Hypothalamus (tissue), 51 donors: Measurements from ENCODE around the gene USP44.

Experiments used
- DNase-seq, 51 donors: peaks; one replicate each; lab custom pipeline; 2025; lab: John Stamatoyannopoulos, UW

Gene USP44

DNA sequence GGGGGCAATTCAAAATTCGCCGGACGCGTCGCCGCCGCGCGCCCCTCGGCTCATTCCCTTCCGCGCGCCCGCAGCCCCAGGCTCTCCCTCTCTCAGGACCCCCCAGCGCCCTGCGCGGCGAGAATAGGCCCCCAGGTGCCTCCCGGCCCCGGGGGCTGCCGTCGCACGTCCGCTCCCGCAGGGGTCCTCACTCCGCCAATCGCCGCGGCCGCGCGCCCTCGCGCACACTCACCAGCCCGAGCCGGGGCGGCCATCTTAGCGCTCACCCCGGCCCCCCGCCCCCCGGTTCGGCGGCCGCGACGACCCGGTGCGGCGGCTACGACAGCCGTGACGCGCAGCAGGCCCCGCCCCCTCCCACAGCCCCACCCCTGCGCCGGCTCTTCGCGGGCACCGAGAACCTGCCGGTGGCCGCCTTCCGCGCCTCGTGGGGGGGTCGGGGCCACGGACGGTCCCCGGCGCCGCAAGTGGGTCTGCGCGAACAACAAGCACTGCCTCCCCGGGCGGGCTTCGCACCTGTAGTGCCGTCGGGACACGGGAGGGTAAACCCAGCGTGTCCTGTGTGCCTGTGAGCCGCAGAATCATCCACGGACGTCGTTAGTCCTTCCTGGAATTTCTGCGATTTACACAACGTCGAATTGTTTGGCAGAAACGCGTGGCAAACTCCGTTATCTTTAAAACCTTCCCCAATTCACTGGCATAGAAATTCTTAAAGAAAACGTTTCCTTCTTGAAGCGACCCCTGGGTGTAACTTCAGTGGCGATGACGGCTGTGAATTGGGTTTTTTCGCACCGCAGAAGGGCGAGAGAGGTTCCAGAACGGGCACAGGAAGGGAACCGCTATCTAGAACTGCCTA is 2.5 kb downstream of the USP44 start:
- peak in 42 of 51 donors; percentile 6 to 77 (median 36) for DNase-seq

DNA sequence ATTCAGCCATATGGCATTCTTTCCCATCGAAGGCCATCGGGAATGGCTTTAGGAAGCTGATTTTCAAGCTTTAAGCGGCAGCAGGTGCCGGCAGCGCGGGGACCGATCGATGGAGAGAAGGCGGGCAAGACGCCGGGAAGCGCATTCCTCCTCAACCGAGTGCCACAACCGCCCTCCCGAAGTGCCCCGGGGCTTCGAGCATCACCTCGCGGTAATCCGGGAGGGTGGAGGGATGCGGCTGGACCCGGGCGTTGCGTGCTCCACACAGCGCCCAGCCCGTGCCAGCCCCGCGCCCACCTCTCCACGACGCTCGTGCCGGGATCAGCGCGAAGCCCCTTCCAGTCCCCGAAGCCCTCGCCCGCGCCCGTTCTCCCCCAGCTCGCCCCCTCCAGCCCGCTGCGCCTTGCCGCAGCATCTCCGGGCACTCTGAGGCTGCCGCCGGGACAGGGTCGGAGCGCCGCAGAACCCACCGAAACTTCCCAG is 3.2 kb downstream of the USP44 start:
- peak in 10 of 51 donors; percentile 4 to 44 (median 16) for DNase-seq

DNA sequence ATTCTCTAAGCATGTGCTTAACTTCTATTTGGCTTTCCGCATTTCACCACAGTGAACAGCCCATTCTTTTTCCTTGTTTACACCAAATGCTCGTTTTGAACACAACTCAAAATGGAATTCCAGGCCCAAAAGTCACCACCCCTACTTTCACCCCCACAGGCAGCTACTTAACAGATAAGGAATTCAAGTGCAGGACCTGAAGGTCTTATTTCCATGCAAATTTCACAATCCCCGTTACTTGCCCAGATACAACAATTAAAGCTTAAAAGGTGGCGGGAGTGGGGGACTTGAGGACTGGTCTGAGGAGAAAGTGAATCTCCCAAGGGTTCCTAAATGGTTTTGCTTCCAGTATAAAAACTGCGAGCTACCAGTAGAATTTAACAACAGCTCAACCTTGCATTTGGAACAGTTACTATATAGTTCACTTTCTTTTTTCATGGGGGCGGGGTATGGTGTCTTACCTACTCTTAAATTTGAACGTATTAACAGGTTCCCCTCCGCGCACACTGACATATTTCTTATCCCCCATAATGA is 3.7 kb downstream of the USP44 start:
- peak in 1 of 51 donors; percentile 7 for DNase-seq

DNA sequence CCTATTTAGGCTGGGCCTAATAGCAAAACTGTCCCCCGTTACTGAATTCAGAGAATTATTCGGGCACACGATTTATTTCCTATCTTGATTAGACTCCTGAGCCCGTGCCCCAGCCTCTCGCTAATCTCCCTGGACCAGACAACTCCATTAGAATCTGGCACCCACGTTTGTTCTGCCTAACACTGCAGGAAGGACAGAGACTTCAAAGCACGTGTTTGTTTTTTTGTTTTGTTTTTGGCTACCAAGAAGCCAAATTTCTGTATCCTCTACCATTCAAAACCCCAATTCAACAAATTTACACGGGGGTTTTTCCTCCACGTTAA is 4.8 kb downstream of the USP44 start:
- no peak for DNase-seq

DNA sequence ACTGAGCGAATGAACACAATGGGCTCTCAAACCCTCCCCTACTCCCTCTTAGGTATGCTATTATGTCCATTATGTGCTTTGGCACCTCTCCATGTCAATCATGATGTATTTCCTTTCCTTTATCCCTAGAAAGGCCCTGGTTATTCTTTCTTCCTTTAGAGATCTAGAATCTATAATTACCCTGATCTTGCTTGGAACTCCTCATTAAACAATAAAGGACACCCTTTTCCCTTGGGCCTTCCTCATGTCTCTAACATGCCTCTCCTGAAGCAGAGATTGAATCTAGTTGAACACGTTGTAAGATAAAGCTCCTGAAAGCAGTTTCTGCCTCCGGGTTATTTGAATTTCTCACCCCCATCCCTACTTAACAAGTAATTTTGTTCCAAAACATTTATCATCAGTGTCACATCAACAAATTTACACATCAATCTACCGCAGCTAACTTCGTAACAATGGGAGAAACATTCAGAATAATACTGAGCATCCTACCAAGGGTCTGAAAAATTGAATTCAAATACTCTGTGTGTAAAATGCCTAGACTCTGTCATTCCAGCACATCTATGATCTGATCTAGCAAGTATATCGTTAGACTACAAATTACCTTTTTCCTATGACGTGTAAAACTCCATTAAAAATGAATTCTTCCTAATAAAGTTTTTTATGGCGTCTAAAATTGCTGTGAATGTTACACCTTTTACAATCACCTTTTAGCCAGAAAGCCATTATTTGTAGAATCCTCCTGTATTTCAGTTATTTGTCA is 5.4 kb downstream of the USP44 start:
- DNase-seq: no peak

DNA sequence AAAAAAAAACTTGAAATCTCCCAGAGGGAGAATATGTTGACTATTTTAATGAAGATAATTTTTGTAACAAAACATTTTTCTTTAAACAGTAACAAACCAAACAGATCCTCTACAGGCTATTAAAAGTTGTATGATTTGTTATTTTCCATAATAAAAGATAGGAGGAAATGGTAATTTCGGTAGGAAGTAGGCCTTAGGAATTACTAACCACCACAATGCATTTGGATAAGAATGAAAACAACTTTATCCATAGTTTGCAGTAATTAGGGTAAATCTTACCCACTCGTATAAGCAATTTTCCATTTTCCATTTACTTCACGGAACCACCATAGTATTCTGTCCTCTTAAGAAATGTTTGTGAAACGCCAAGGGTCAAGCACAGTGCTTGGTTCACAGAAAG is 6.0 kb downstream of the USP44 start:
- no peak for DNase-seq

DNA sequence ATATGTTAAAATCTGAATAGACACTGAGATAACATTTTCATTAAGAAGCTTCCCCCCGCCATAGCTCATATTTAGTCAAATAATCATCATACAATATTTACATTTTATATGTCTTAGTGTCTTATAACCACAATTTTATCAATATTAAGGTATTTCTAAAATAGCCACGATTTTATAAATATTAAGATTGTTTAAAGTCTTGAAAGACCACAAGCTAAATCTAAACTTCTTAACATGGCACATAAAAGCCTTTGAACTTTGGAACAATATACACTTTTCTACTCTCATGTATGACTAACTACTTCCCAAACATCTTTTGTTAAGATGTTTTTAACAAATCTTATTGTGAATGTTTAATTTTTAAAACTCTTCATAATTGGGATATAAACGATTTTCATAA is 6.5 kb downstream of the USP44 start:
- DNase-seq: no peak

DNA sequence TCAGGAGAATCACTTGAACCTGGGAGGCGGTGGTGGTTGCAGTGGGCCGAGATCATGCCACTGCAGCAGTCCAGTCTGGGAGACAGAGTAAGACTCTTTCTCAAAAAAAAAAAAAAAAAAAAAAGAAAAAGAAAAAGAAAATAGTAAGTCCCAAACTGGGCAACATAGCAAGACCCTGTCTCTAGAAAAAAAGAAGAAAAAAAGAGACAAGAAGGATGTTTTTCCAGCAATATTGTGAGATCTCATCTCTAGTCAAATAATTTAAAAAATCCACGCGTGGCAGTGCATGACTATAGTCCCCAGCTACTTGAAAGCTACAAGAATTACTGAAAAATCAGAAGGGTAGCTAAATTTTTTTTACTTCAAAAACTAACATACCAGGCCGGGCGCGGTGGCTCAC is 8.0 kb downstream of the USP44 start:
- DNase-seq: no peak

DNA sequence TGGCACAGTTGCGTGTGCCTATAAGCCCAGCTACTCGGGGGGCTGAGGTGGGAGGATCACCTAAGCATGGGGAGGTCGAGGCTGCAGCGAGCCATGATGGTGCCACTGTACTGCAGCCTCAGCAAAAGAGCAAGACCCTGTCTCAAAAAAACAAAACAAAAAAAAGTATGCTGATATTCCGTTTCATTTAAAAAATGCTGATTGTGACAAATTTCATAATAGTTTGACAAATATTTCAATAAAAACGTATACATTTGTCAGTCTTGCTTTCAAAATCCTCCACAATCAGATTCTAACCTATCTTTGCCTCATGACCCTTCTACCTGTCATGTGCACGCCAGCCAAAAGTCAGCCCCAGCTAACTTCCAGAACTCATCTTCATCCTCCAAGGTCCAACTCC is 9.8 kb downstream of the USP44 start:
- DNase-seq: no peak

DNA sequence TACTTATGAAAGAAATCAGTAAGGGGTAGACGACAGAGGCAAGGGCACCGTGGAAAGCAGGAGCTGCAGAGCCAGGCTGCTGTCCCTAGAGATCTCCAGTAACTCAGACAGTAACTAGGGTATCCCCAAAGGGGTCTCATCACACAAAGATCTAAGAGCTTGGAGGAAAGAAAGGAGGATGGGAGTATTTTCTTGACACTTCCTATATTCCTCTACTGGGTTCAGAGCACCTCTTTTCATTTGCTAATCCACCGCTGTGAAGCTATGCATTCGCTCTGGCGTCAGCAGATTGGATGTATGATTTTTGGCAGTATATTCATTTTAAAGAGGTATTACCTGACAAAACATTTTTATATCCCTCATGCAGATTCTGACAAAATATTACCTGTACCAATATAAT is 12.6 kb downstream of the USP44 start:
- no peak for DNase-seq

DNA sequence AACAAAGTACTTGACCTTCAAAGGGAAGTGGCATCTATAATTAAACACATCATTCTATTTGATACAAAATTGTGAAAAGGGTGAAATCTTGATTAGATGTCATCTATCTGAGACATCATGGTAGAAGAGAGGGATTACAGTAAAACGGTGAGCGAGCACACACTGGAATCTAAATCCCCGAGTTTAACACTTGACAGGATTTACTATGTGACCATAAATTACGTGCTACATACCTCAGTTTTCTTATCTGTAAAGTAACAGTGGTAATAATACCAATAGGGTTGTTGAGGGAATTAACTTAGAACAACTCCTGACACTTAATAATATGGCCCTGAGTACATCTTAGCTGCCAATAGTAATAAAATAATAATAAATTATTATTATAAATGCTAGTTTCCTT is 13.3 kb downstream of the USP44 start:
- DNase-seq: no peak

DNA sequence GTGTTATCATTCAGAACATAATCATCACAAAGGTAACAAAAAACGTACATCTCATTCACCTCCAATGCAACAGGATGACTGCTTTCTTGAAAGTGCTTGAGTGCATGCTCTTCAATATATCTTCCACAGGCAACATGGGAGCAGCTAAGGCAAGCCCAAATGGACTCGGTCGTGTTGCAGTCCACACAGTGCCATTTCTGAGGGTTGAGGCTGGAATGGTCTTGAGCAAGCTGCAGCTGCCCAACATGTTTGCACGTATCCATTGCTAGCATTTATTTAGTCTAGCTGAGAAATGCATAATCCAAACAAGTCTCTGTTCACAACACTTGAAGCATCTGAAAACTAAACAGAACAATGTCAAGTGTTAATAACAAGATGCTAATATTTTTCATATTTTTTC is 17.3 kb downstream of the USP44 start:
- no peak for DNase-seq

DNA sequence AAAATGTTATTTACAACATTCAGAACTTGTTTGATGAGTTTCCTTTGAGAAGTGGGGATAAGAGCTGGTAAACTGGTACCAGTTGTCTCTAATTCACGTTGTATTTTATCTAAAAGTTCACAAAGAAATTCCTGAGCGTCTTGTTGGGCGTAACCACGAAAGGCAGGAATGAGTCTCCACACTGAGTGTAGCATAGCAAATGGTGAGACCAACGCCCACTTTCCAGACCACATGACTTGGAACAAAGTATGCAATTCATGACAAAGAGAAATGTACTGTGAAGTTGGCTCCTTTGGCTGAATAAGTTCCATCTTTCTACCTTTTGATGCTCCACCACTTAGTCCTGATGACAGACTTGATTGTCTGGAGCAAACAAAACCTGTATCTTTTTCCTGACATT is 18.4 kb downstream of the USP44 start:
- DNase-seq: no peak

DNA sequence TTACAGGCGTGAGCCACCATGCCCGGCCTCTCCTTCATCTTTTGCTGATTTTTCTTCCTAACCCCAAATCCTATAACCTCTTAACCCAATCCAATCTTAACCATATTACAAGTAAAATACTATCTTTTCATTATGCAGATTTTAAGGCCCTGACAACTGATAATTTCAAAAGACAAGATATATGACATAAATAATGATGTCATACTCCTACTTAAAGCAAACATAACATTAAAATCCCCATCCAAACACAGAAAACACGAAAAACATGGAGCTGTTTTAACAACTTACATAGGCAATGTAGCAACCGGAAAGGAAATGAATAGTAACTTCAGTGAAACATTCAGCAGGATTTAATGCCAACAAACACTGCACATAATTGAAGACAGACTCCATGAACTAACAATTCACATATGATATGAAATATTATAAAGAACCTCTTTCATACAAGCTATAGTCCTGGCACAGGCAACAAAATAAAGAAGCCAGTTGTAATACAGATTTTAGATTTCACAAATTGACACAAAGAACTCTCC is 21.5 kb downstream of the USP44 start:
- DNase-seq: no peak

DNA sequence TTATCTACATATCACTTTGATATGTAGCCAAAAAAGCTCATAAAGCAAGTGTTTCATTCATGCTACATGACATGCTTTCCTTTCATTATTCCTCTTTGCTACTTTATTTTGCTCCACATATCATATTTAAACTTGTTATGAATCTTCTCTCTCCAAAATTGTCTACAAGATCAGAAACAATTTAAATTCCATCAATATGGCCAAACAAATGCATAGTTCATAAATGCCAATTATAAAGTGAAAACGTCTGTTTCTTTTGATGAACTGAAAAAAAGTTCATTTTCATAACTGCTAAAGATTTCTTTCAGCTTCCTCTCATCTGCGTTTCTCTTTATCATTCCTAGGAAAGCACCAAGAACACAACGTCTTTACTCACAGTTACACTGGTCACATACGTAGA is 22.8 kb downstream of the USP44 start:
- no peak for DNase-seq

DNA sequence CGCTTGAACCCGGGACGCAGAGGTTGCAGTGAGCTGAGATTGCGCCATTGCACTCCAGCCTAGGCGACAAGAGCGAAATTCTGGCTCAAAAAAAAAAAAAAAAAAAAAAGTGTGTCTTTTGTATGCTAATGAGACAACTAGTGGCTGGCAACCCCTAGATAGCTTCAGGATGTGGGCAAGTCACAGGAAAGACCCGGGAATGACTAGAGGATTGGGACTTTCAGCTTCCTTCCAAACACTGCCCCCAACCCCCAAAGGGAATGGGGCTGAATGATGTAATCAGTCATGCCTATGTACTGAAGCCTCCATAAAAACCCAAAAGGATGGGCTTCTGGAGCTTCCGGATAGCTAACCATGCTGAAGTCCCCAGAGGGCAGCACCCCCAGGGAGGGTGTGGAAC is 28.6 kb downstream of the USP44 start:
- no peak for DNase-seq

DNA sequence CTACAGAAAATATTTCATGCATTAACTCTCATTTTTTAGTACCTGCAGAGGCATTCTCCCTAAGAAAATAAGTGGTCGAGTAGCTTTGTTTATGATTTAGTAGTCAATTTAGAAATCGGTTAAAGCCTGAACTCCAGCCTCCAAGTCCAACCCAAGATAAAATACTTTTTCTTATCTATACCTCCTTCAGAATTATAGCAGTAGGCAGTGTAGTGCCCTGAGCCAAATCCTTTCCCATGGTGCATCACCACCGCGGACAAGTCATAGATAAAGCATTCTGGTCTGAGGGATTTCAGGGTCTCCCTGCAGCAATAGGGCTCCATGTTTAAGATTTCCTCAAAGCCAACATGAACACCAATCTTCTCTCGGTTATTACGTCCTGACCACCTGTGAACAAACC is 30.5 kb downstream of the USP44 start:
- no peak for DNase-seq

DNA sequence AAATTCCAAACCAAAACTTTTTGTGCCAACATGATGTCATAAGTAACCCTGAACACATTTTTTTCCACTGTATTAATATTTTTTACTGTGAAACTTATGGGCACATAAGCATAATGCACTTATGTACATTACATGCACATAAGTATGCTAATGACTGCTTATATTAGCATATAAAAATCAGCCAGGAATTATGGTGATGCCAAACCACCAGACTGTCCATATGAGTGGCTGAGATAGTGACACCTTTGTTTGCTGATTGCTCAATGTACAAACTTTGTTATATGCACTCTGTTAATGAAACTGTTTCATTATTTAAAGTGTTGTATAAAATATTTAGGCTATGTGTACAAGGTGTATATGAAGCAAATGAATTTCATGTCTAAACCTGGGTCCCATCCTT is 32.3 kb downstream of the USP44 start:
- DNase-seq: no peak

DNA sequence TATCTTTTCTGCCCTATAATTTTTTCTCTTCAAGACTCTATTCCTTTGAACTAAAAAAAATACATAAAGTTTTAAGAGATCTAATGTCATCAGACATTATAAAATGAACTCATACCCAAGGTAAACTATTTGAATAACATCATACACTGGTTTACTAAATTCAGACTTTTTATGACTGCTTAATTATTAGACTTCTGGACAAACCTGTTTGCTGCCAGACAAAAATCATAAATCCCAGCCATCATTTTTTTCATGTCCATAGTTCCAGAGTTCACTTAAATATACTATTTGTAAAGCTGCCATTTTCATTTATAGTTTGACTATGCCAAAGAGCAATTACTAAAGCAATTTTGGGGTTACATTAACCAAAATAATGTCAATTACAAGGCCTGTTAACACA is 34.0 kb downstream of the USP44 start:
- no peak for DNase-seq

DNA sequence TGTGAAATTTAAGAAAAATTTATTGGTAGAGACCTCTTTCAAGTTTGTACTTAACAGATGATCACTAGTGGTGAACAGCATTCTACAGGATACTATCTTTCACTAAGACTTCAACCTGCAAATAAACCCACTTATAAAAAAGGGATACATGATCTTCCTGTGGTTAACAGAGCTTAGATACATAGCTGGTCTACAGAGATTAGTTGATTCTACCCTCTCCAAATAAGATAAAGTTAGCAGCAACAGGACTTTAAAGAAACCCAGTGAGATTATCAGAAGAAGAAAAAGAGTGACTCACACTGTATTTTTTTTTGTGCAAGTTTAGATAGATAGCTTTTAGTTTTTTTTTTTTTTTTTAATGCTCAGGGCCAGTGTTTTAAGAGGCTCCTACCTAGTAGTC is 34.5 kb downstream of the USP44 start:
- DNase-seq: no peak

DNA sequence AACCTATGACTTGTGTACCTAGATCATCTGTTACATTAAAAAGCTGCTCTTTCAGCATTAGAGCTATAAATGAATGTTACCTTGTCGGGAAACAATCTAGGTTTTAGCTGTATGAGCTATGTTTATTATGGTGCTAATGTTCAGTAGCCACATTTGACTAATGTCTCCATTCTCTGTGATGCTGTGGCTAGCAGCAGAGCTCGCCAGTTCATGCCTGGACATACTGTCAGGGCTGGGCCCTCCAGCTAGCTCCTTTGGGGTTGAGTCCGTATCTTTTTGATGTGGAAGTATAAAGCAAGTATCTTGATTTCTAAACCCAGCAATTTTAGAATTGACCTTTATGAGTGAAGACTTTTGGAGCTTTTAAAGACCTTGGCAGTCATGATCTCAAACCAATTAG is 36.1 kb downstream of the USP44 start:
- no peak for DNase-seq

DNA sequence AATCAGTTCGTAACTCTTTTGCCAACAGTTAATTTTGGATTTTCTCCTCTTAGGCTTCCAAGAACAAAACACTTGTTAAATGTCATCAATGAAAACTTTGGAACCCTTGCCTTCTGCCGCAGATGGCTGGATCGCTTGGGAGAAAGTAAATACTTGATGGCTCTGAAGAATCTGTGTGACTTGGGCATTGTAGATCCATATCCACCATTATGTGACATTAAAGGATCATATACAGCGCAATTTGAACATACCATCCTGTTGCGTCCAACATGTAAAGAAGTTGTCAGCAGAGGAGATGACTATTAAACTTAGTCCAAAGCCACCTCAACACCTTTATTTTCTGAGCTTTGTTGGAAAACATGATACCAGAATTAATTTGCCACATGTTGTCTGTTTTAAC is 37.7 kb downstream of the USP44 start:
- DNase-seq: no peak
